ENCODE data around the gene KIF1B. TPM values are rescaled to one million over a fixed set of nuclear protein-coding genes. Genes with fewer than 3 reads are reported as not detected.

Gene KIF1B
- total and polyA plus RNA-seq, 10 of the 15 experiments (the other 5 are each of a cell fraction or from before 2014, with no cell fraction given): 2.1 to 16.5 (median 8.7) TPM

DNA sequence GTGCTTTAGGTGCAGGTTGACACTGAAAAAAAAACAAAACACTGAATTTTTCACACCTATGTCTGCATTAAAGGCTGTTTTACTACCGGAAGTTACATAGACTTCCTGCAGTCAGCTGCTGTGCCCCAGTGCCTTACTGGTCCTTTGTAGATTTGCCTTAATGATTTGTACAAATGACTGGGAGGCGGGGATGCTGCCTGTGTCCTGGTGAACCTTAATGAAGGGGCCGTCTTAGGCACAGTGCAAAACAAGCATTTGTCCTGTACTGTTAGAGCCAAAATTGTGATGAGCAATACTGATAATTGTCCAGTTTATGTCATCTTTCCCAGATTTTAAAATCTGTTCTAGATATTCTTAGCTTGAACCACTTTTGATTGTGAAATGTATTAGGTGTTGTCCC, 97.6 kb downstream of the KIF1B start:
- Histone ChIP-seq H3K27ac (ENCODE audit: control insufficient read depth, insufficient read depth) (no peak overlapping the region), H3K79me2 (ENCODE audit: control insufficient read depth, insufficient read depth, low read length) (no peaks in the 10 kb centered on the region), H3K4me3 (no peak overlapping the region), H3K9ac (ENCODE audit: control insufficient read depth, insufficient read depth, low read length) (no peak overlapping the region), H2AFZ (ENCODE audit: control insufficient read depth, low read depth, low read length) (no peak overlapping the region), H3K36me3 (ENCODE audit: control insufficient read depth in 2 of 2, insufficient read depth in 2 of 2, low read length in 1 of 2) (no peaks in the 10 kb centered on the region; a peak in 1 of 4 replicates), H4K20me1 (ENCODE audit: control insufficient read depth, insufficient read depth) (no peaks in the 10 kb centered on the region), H3K4me2 (ENCODE audit: control insufficient read depth, insufficient read depth) (no peak overlapping the region), H3K4me1 (ENCODE audit: control insufficient read depth, insufficient read depth, low read length) (no peaks in the 10 kb centered on the region; the same call in 1 of the 2 replicates), H3K27me3 (replicated peaks in 1 of 2; ENCODE audit: control insufficient read depth in 2 of 2, insufficient read depth in 2 of 2, low read length in 1 of 2) (no peaks in the 10 kb centered on the region), H3K9me3 (replicated peaks; ENCODE audit: control insufficient read depth, insufficient read depth, low read length) (no peaks in the 10 kb centered on the region)
- ChIA-PET SMC1A (ENCODE audit: uncharacterized antibody, unreplicated experiment) (interaction anchor here (1.0 to 1.1 kb wide), 2 partner anchors 10 to 20 kb away, joined by 3 read pairs; no protein-coding TSS in a partner anchor), POLR2A (no interaction called here), CTCF (interaction anchor here (0.6 to 3.1 kb wide), 2 partner anchors 70 to 98 kb away, joined by 4 to 13 read pairs; partner anchors contain the start of gene KIF1B), RAD21 (ENCODE audit: unreplicated experiment) (no interaction called here)
- ATAC-seq (no peak; the same call in 2 of the 3 replicates), DNase-seq (ENCODE audit: low read depth, low spot score) (no peak), FAIRE-seq (no peak)
- in situ Hi-C loops (cut with MboI) (no loop called here), intact Hi-C loops (cut with micrococcal nuclease; ENCODE audit: unreplicated experiment) (no loop called here)
- TF ChIP-seq TCF3 (IDR thresholded peaks at IDR 0.05; ENCODE audit: borderline replicate concordance, insufficient read depth, low read depth, low read length) (no peak), REST (IDR thresholded peaks at IDR 0.05; ENCODE audit: low read depth, low read length) (no peak), ZBTB4 (CRISPR knock-in tag; IDR thresholded peaks at IDR 0.05) (no peak), TAF1 (IDR thresholded peaks at IDR 0.05; ENCODE audit: borderline replicate concordance, low read depth, low read length) (no peak), MAX (IDR thresholded peaks at IDR 0.05; ENCODE audit: low read depth, low read length) (no peak), RAD21 (IDR thresholded peaks at IDR 0.05; ENCODE audit: insufficient read depth, low read depth, low read length) (no peak)
- TF ChIP-seq, protein P1, sequence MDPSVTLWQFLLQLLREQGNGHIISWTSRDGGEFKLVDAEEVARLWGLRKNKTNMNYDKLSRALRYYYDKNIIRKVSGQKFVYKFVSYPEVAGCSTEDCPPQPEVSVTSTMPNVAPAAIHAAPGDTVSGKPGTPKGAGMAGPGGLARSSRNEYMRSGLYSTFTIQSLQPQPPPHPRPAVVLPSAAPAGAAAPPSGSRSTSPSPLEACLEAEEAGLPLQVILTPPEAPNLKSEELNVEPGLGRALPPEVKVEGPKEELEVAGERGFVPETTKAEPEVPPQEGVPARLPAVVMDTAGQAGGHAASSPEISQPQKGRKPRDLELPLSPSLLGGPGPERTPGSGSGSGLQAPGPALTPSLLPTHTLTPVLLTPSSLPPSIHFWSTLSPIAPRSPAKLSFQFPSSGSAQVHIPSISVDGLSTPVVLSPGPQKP (IDR thresholded peaks at IDR 0.05; ENCODE audit: low read depth, low read length): no peak
- 97% methylated on average over 3 of the region's 3 CpGs for WGBS (ENCODE audit: insufficient coverage, insufficient replicate concordance, low lambda C conversion rate, missing lambda C conversion rate)
- no TSS peak for BruUV-seq (replicated peaks)
